Heart left ventricle (tissue), 16 donors: ENCODE results near the gene CCDC3. TPM values are rescaled to one million over a fixed set of nuclear protein-coding genes. Genes with fewer than 3 reads are reported as not detected.

Source experiments
- ATAC-seq, 4 donors: fragments of 200-7000 bp; cut with Tn5 transposase; one replicate each; pipeline ENCODE4 v1.9.1; 2020 to 2022; ENCODE audit warnings: moderate library complexity in 4 of 4, mild to moderate bottlenecking in 3 of 4, moderate number of reproducible peaks in 1 of 4
- DNase-seq, 5 donors: peaks; one replicate each; pipeline ENCODE4 v3.0.0-alpha.2; 2020
- H3K27ac ChIP-seq, 12 donors: fragments of 200-600 bp; sonication (generic) in 4 of 12; one replicate each; pipeline versions ENCODE4 v1.5.0 to v1.8.0; 2016 to 2022; ENCODE audit warnings: mild to moderate bottlenecking in 2 of 12
- H3K27me3 ChIP-seq, 9 donors: fragments of 200-600 bp; sonication (generic) in 2 of 9; one replicate each; pipeline versions ENCODE4 v1.5.1 to v1.8.0; 2016 to 2022; ENCODE audit warnings: mild to moderate bottlenecking in 3 of 9
- H3K36me3 ChIP-seq, 9 donors: fragments of 200-600 bp; sonication (generic) in 2 of 9; one replicate each; pipeline versions ENCODE4 v1.5.0 to v1.8.0; 2018 to 2022; ENCODE audit warnings: mild to moderate bottlenecking in 2 of 9
- H3K4me1 ChIP-seq, 12 donors: fragments of 200-600 bp; sonication (generic) in 4 of 12; one replicate each; pipeline versions ENCODE4 v1.5.0 to v1.8.0; 2016 to 2022; ENCODE audit warnings: mild to moderate bottlenecking in 3 of 12
- H3K4me3 ChIP-seq, 12 donors: fragments of 200-600 bp; sonication (generic) in 4 of 12; one replicate each; pipeline versions ENCODE4 v1.5.0 to v1.8.0; 2017 to 2022; ENCODE audit warnings: mild to moderate bottlenecking in 9 of 12, moderate library complexity in 4 of 12
- H3K9me3 ChIP-seq, 12 donors: fragments of 200-600 bp; sonication (generic) in 4 of 12; one replicate each; pipeline versions ENCODE4 v1.5.0 to v1.8.0; 2016 to 2022; ENCODE audit warnings: mild to moderate bottlenecking in 1 of 12
- CTCF ChIP-seq, 12 donors: fragments of 200-600 bp; sonication (generic) in 4 of 12; IDR thresholded peaks; one replicate each; pipeline versions ENCODE4 v1.5.0 to v1.8.0; 2018 to 2022; ENCODE audit warnings: antibody characterized with exemption in 12 of 12, mild to moderate bottlenecking in 5 of 12
- POLR2A ChIP-seq, 2 donors: fragments of 450-650 bp; IDR thresholded peaks; one replicate each; pipeline ENCODE4 v1.6.1; 2017; ENCODE audit warnings: antibody characterized with exemption in 2 of 2, mild to moderate bottlenecking in 2 of 2, moderate library complexity in 2 of 2
- WGBS, 4 donors: extraction: QIAGEN DNeasy Blood & Tissue Kit in 2 of 4; methylation state at CpG; one replicate each; pipeline versions ENCODE4 v1.1.5 to v1.1.7; 2013 to 2018; 5-methylcytosine and 5-hydroxymethylcytosine counted together
- intact Hi-C, 10 donors: fragments of 100-400 bp; cut with DNase I; formaldehyde crosslinking; loops; one replicate each; pipeline versions ENCODE4 v1.11.1 to v1.14.2; 2022
- polyA plus RNA-seq, 2 donors: library from polyadenylated mRNA; stranded (reverse); fragments of 200-250 nt; gene quantifications; one replicate each; pipeline ENCODE4 v1.2.3, GENCODE V29; 2013
- total RNA-seq, 9 donors: library from RNA; depleted of rRNA in 2 of 9; stranded (reverse); fragments of >200 nt in 2 of 9; fragmentation: NEBNext Ultra II Directional in 3 of 9; extraction: Animal tissue kit (Norgen Biotek cat#: 25700) in 3 of 9; gene quantifications; one replicate each; pipeline versions ENCODE4 v1.1.0 to v1.2.4, GENCODE V29; 2016 to 2023
- donor health status: ischemic (EF 13 %, LVEDD 7.1; RV severe dilation, severe dysfunction).
- donor health status: healthy with polysubstance abuse.
- donor health status: DM: no; HTN: yes; CAD: no.
- donor health status: DM: no; HTN: no; CAD: no.
- donor health status: ischemic (EF 25% LVEDD 6.9; RV normal size, moderate dysfunction).
- donor health status: ischemic (EF 25% LVEDD 5.7; RV mildly dilated, moderate dysfunction).
- donor health status: healthy.
- donor health status: DM: yes; HTN: yes; CAD: no.
- donor health status: ischemic (EF 35%, LVEDD 5.7; RV mildly dilated, moderate dysfunction).
- donor health status: nonischemic (EF 11% LVEDD 7.7; RV severe dilation, severe dysfunction).
- donor health status: DM: yes; HTN: yes; CAD: no.
- donor health status: PGD.
- donor health status: ischemic (EF 29% LVEDD 5.4; RV normal size, mild dysfunction).
- donor health status: nonischemic (EF 23%, LVEDD 6.1; RV moderate dilation, normal function).

Gene CCDC3
- total and polyA plus RNA-seq, 11 donors: 1.6 to 15.4 (median 5.5) TPM

- no peaks in the 10 kb centered on the region for H3K9me3 ChIP-seq
- H3K27me3 ChIP-seq: no peaks in the 10 kb centered on the region
- DNase-seq (no peak), ATAC-seq (no peak)
- H3K27ac ChIP-seq: peak overlapping the region in 2 of 12 donors; percentile 22 to 48
- WGBS, 4 donors: 79 to 91% (median 87%) methylated on average over 3 of the region's 3 CpGs
- TF ChIP-seq POLR2A (IDR thresholded peaks at IDR 0.05) (no peak), CTCF (IDR thresholded peaks at IDR 0.05) (no peak)
- intact Hi-C loops: no loop called here
- H3K4me1 ChIP-seq: peaks cover 0 to 3% (median 0%) of the 10 kb centered on the region in 12 donors
- H3K4me3 ChIP-seq: no peak overlapping the region
- no peaks in the 10 kb centered on the region for H3K36me3 ChIP-seq
Measured at GRCh38 chr10:12946372-12946771, 55.1 kb downstream of the CCDC3 start.

DNA sequence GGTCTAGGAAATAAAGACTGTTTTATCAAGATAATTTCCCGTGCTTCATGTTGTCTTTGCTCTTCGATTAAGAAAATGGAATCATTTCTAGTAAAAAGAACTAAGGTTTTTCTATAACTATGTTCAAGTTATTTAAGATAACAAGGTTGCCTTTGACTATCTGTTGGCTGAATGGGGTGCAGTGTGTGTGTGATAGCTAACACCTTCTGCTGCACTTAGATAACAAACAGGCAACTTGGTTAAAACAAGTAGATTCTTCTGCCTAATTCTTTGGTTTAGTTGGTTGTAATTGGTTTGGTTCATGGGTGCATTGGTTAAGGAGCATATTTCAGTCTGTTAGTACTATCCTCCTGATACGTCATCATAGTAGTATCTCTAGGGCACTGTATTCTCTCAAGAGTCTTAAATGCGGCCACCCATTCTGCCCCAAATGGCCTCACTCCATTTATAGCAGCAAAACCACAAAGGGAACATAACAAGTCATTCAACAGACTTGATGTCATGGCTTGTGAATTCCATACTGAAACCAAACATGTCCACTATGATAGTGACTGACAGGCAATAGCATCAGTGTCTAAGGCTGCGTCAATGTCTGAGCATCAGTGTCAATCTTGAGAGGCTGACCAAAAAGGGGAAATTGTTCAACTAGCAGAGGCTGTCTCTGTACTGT lies 55.7 kb downstream of the CCDC3 start:
- Histone ChIP-seq H3K27me3 (no peaks in the 10 kb centered on the region), H3K4me1 (peaks cover 0 to 3% (median 0%) of the 10 kb centered on the region in 12 donors), H3K9me3 (no peaks in the 10 kb centered on the region), H3K4me3 (no peak overlapping the region), H3K27ac (peak overlapping the region in 1 of 12 donors; percentile 48), H3K36me3 (no peaks in the 10 kb centered on the region)
- DNase-seq (no peak), ATAC-seq (peak in 1 of 4 donors; percentile 58)
- intact Hi-C loops: no loop called here
- WGBS, 4 donors: 65 to 81% (median 72%) methylated on average over 5 of the region's 5 CpGs
- no peak for TF ChIP-seq POLR2A (IDR thresholded peaks at IDR 0.05)
- no peak for TF ChIP-seq CTCF (IDR thresholded peaks at IDR 0.05)

- DNase-seq (no peak), ATAC-seq (no peak)
- H3K27ac ChIP-seq: no peak overlapping the region
- H3K9me3 ChIP-seq: no peaks in the 10 kb centered on the region
- no peak overlapping the region for H3K4me3 ChIP-seq
- H3K4me1 ChIP-seq: peaks cover 0 to 5% (median 0%) of the 10 kb centered on the region in 12 donors
- 89 to 97% (median 93%) methylated on average over 1 of the region's 1 CpG for WGBS, 4 donors
- no peaks in the 10 kb centered on the region for H3K36me3 ChIP-seq
- TF ChIP-seq POLR2A (IDR thresholded peaks at IDR 0.05) (no peak), CTCF (IDR thresholded peaks at IDR 0.05) (no peak)
- intact Hi-C loops: no loop called here
- H3K27me3 ChIP-seq: no peaks in the 10 kb centered on the region
Measured at GRCh38 chr10:12944931-12945330, 56.6 kb downstream of the CCDC3 start.

GRCh38 chr10:12943425-12943824 lies 58.1 kb downstream of the CCDC3 start:
- 83 to 95% (median 86%) methylated on average over 5 of the region's 5 CpGs for WGBS, 4 donors
- DNase-seq (no peak), ATAC-seq (no peak)
- H3K27ac ChIP-seq: no peak overlapping the region
- no peaks in the 10 kb centered on the region for H3K9me3 ChIP-seq
- intact Hi-C loops: no loop called here
- H3K36me3 ChIP-seq: no peaks in the 10 kb centered on the region
- peaks cover 0 to 9% (median 0%) of the 10 kb centered on the region in 12 donors for H3K4me1 ChIP-seq
- H3K27me3 ChIP-seq: no peaks in the 10 kb centered on the region
- TF ChIP-seq CTCF (IDR thresholded peaks at IDR 0.05) (no peak), POLR2A (IDR thresholded peaks at IDR 0.05) (no peak)
- H3K4me3 ChIP-seq: no peak overlapping the region
